CD14-positive monocyte (primary cell): ENCODE results near the gene SHISAL1. TPM values are rescaled to one million over a fixed set of nuclear protein-coding genes. Genes with fewer than 3 reads are reported as not detected.

Experiments used
- DNase-seq, 3 donors: peaks; one replicate each; pipeline ENCODE4 v3.0.0-alpha.2; 2011 to 2022
- H2AFZ ChIP-seq: 2 replicates; pipeline ENCODE4 v1.6.0; 2012; ENCODE audit warnings: mild to moderate bottlenecking, low read depth, low read length, inconsistent platforms; ENCODE audit not compliant: insufficient read depth, poor library complexity, severe bottlenecking
- H3K27ac ChIP-seq, 2 donors: 1 replicate in 1 of 2; 2 replicates in 1 of 2; pipeline ENCODE4 v1.5.1; 2012 to 2013; ENCODE audit warnings: low read length in 2 of 2, control low read depth in 1 of 2, inconsistent platforms in 1 of 2, low read depth in 1 of 2, mild to moderate bottlenecking in 1 of 2
- H3K27me3 ChIP-seq, 2 donors: one replicate each; pipeline versions ENCODE4 v1.6.0 to v1.6.1; 2011 to 2013; ENCODE audit warnings: low read length in 2 of 2; ENCODE audit not compliant: control insufficient read depth in 2 of 2, insufficient read depth in 2 of 2
- H3K36me3 ChIP-seq, 2 donors: replicated peaks in 1 of 2; 1 replicate in 1 of 2; 2 replicates in 1 of 2; pipeline versions ENCODE4 v1.5.1 to v1.6.1; 2012 to 2013; ENCODE audit warnings: low read length in 2 of 2, control low read depth in 1 of 2, inconsistent platforms in 1 of 2, mild to moderate bottlenecking in 1 of 2; ENCODE audit not compliant: insufficient read depth in 2 of 2, control insufficient read depth in 1 of 2
- H3K4me1 ChIP-seq, 2 donors: 1 replicate in 1 of 2; 2 replicates in 1 of 2; pipeline versions ENCODE4 v1.5.1 to v1.6.1; 2012 to 2013; ENCODE audit warnings: low read length in 2 of 2, control low read depth in 1 of 2, inconsistent platforms in 1 of 2, mild to moderate bottlenecking in 1 of 2, moderate library complexity in 1 of 2; ENCODE audit not compliant: insufficient read depth in 2 of 2, control insufficient read depth in 1 of 2
- H3K4me2 ChIP-seq: replicated peaks from 2 replicates; pipeline ENCODE3; 2012; ENCODE audit warnings: low read length, moderate library complexity, mild to moderate bottlenecking; ENCODE audit not compliant: poor library complexity, severe bottlenecking; ENCODE audit errors: extremely low read depth
- H3K4me3 ChIP-seq, 3 experiments: fragments of 200-600 bp in 1 of 3; sonication (generic) in 1 of 3; replicated peaks in 1 of 3; 1 replicate in 2 of 3; 2 replicates in 1 of 3; pipeline ENCODE4 v1.5.1; 2011 to 2013; ENCODE audit warnings: low read length in 3 of 3, mild to moderate bottlenecking in 3 of 3, control low read depth in 2 of 3, low read depth in 2 of 3, inconsistent platforms in 1 of 3, moderate library complexity in 1 of 3
- H3K79me2 ChIP-seq: 2 replicates; pipeline ENCODE4 v1.6.0; 2012; ENCODE audit warnings: mild to moderate bottlenecking, control low read depth, inconsistent platforms, low read length, moderate library complexity; ENCODE audit not compliant: insufficient read depth
- H3K9ac ChIP-seq: 2 replicates; pipeline ENCODE4 v1.6.0; 2017; ENCODE audit warnings: low read length, mild to moderate bottlenecking; ENCODE audit not compliant: insufficient read depth, poor library complexity, severe bottlenecking
- H3K9me3 ChIP-seq, 2 donors: replicated peaks in 1 of 2; 1 replicate in 1 of 2; 2 replicates in 1 of 2; pipeline versions ENCODE4 v1.5.1 to v1.6.1; 2012 to 2013; ENCODE audit warnings: low read length in 2 of 2, control low read depth in 1 of 2; ENCODE audit not compliant: control insufficient read depth in 1 of 2, insufficient read depth in 1 of 2
- H4K20me1 ChIP-seq: 2 replicates; pipeline ENCODE4 v1.6.0; 2012; ENCODE audit warnings: mild to moderate bottlenecking, low read length, control low read depth, moderate library complexity; ENCODE audit not compliant: insufficient read depth
- H3K27ac Mint-ChIP-seq, 7 donors: one replicate each; pipeline ENCODE4 v1.8.0; 2020; ENCODE audit warnings: mild to moderate bottlenecking in 7 of 7, mixed read lengths in 7 of 7, moderate library complexity in 6 of 7, inconsistent platforms in 2 of 7
- H3K27me3 Mint-ChIP-seq, 3 donors: one replicate each; pipeline ENCODE4 v1.8.0; 2021 to 2022; ENCODE audit warnings: low read depth in 3 of 3, mild to moderate bottlenecking in 3 of 3, mixed read lengths in 3 of 3, moderate library complexity in 3 of 3, inconsistent platforms in 1 of 3
- H3K36me3 Mint-ChIP-seq, 2 donors: one replicate each; pipeline ENCODE4 v1.8.0; 2020; ENCODE audit warnings: mixed read lengths in 2 of 2, inconsistent platforms in 1 of 2, mild to moderate bottlenecking in 1 of 2
- H3K4me1 Mint-ChIP-seq: one replicate; pipeline ENCODE4 v1.8.0; 2020; ENCODE audit warnings: mild to moderate bottlenecking, mixed read lengths
- H3K4me3 Mint-ChIP-seq, 2 donors: one replicate each; pipeline ENCODE4 v1.8.0; 2020; ENCODE audit warnings: mild to moderate bottlenecking in 2 of 2, mixed read lengths in 2 of 2, moderate library complexity in 1 of 2
- H3K9me3 Mint-ChIP-seq, 7 donors: one replicate each; pipeline ENCODE4 v1.8.0; 2020 to 2022; ENCODE audit warnings: mixed read lengths in 7 of 7, mild to moderate bottlenecking in 6 of 7, moderate library complexity in 6 of 7, inconsistent platforms in 2 of 7
- WGBS: methylation state at CpG from one replicate; pipeline ENCODE4 v1.1.5; 2013; ENCODE audit warnings: missing lambda C conversion rate; ENCODE audit not compliant: insufficient coverage; 5-methylcytosine and 5-hydroxymethylcytosine counted together
- intact Hi-C, 2 donors: fragments of 100-400 bp; cut with micrococcal nuclease; formaldehyde crosslinking; loops; one replicate each; pipeline versions ENCODE4 v1.15.0 to v1.15.1; 2023
- polyA plus RNA-seq, 3 donors: library from polyadenylated mRNA; depleted of rRNA in 1 of 3; unstranded in 2 of 3; stranded (reverse) in 1 of 3; fragments of 300-500 nt in 2 of 3; fragments of >200 nt in 1 of 3; fragmentation: Illumina TruSeq in 2 of 3; gene quantifications; 1 replicate in 2 of 3; 2 replicates in 1 of 3; pipeline ENCODE4 v1.2.3, GENCODE V29; 2012 to 2021
- TF ChIP-seq, protein P1 (sequence below): fragments of 200-600 bp; IDR thresholded peaks from one replicate; pipeline ENCODE4 v1.8.0; 2022; ENCODE audit warnings: antibody characterized with exemption, mild to moderate bottlenecking

SHISAL1 gene
- polyA plus RNA-seq, 3 donors: not detected

DNA sequence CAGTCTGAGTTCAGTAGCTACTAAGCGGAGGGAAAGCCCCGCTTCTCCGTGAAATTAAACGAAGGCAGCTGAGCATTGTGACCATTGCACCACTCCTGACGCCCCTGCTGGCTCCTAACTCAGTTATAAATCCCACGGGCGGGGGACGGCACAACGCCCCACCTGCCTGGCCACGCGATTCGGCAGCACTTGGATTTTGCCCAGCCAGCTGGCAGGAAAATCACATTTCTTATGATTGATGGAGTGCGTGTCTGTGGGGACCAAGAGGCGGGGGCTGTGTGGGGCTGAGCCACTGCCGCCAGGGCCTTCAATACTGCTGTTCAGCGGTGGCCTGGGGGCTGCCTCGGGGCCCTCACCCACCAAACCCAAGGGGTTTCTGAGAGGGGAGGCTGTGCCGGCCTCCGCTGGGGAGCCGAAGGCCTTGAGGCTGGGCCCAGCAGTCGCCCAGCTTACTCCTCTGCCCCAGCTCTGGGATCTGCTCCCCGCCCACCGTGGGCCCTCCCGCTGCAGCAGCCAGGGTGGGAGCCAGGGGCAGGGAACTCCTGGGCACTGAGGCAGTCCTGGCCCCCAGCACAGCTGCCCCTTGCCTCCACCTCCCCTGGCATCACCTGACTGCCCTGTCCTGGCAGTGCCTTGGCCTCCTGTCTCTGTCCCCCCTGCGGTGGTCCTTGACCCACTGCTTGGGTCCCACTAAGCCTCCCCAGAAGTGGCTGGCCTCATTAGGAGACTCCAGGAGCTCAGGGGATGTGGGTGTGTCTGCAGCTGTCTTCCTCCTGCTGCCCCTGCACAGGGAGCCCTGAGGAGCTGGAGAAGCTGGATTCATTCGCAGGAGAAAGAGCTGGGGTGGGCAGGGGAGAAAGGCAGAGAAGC lies 30.7 kb downstream of the SHISAL1 start:
- H3K27ac Mint-ChIP-seq: no peak overlapping the region
- peaks cover 8 to 24% (median 12%) of the 10 kb centered on the region in 3 donors for H3K27me3 Mint-ChIP-seq

GRCh38 chr22:44280665-44281188 lies 32.0 kb downstream of the SHISAL1 start:
- Histone ChIP-seq H3K4me2 (no peak overlapping the region), H3K27ac (no peak overlapping the region), H3K27me3 (no peaks in the 10 kb centered on the region), H3K4me3 (no peak overlapping the region), H3K36me3 (no peaks in the 10 kb centered on the region), H3K9ac (no peak overlapping the region), H3K4me1 (no peaks in the 10 kb centered on the region), H3K79me2 (no peaks in the 10 kb centered on the region), H4K20me1 (no peaks in the 10 kb centered on the region), H2AFZ (no peak overlapping the region), H3K9me3 (no peaks in the 10 kb centered on the region)
- H3K36me3 Mint-ChIP-seq: no peaks in the 10 kb centered on the region
- no peak overlapping the region for H3K4me3 Mint-ChIP-seq
- TF ChIP-seq, protein P1, sequence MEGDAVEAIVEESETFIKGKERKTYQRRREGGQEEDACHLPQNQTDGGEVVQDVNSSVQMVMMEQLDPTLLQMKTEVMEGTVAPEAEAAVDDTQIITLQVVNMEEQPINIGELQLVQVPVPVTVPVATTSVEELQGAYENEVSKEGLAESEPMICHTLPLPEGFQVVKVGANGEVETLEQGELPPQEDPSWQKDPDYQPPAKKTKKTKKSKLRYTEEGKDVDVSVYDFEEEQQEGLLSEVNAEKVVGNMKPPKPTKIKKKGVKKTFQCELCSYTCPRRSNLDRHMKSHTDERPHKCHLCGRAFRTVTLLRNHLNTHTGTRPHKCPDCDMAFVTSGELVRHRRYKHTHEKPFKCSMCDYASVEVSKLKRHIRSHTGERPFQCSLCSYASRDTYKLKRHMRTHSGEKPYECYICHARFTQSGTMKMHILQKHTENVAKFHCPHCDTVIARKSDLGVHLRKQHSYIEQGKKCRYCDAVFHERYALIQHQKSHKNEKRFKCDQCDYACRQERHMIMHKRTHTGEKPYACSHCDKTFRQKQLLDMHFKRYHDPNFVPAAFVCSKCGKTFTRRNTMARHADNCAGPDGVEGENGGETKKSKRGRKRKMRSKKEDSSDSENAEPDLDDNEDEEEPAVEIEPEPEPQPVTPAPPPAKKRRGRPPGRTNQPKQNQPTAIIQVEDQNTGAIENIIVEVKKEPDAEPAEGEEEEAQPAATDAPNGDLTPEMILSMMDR: no peak
- H3K27me3 Mint-ChIP-seq: peaks cover 10 to 25% (median 13%) of the 10 kb centered on the region in 3 donors
- H3K4me1 Mint-ChIP-seq: no peaks in the 10 kb centered on the region
- intact Hi-C loops: no loop called here
- 90% methylated on average over 8 of the region's 9 CpGs for WGBS
- H3K9me3 Mint-ChIP-seq: no peaks in the 10 kb centered on the region
- H3K27ac Mint-ChIP-seq: peak overlapping the region in 1 of 7 donors; percentile 62
- DNase-seq: no peak

More for the DNA sequence above, 30.7 kb downstream of the SHISAL1 start:
- no peaks in the 10 kb centered on the region for H3K36me3 Mint-ChIP-seq
- H3K9me3 ChIP-seq: no peaks in the 10 kb centered on the region
- no peaks in the 10 kb centered on the region for H3K4me1 ChIP-seq
- H3K9me3 Mint-ChIP-seq: no peaks in the 10 kb centered on the region
- H3K4me3 Mint-ChIP-seq: peak overlapping the region in 1 of 2 donors; percentile 11
- H3K27ac ChIP-seq: no peak overlapping the region
- no peak for DNase-seq
- no peaks in the 10 kb centered on the region for H4K20me1 ChIP-seq
- no peaks in the 10 kb centered on the region for H3K79me2 ChIP-seq
- TF ChIP-seq, protein P1: no peak
- no peaks in the 10 kb centered on the region for H3K27me3 ChIP-seq
- no peak overlapping the region for H2AFZ ChIP-seq
- H3K4me1 Mint-ChIP-seq: no peaks in the 10 kb centered on the region
- WGBS: 88% methylated on average over 25 of the region's 26 CpGs
- no peak overlapping the region for H3K9ac ChIP-seq
- no peak overlapping the region for H3K4me3 ChIP-seq
- intact Hi-C loops: no loop called here
- no peak overlapping the region for H3K4me2 ChIP-seq
- H3K36me3 ChIP-seq: no peaks in the 10 kb centered on the region
